ENCODE measurements around the gene ACTA1.

GRCh38 chr1:229430761-229431283 lies 3.1 kb downstream of the ACTA1 start:
- TF ChIP-seq CTCF (IDR thresholded peaks at IDR 0.05) (no peak), POLR2A (IDR thresholded peaks at IDR 0.05) (no peak)
